ENCODE measurements around the gene TNRC6A. TPM values are rescaled to one million over a fixed set of nuclear protein-coding genes. Genes with fewer than 3 reads are reported as not detected.

Gene TNRC6A
- total RNA-seq, 1 donor from 2014 or later = 17.5 TPM

DNA sequence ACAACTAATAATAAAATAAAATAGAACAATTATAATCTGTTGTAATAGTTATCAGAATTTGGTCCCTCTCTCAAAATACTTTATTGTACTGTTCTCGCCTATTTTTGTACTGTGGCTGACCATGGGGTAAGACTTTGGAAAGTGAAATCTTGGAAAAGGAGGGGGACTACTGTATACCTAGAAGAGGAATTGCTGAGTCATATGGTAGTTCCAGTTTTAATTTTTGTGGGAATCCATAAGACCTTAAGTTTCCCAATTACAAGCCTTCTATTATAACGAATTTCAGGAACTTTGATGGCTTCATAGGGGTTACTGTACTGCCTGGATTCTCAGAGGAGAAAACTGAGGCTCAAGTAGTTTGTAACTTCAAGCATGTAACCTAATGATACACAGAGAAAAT is 35.5 kb downstream of the TNRC6A start:
- DNase-seq (ENCODE audit: low read depth) = no peak
- TF ChIP-seq, protein P1, sequence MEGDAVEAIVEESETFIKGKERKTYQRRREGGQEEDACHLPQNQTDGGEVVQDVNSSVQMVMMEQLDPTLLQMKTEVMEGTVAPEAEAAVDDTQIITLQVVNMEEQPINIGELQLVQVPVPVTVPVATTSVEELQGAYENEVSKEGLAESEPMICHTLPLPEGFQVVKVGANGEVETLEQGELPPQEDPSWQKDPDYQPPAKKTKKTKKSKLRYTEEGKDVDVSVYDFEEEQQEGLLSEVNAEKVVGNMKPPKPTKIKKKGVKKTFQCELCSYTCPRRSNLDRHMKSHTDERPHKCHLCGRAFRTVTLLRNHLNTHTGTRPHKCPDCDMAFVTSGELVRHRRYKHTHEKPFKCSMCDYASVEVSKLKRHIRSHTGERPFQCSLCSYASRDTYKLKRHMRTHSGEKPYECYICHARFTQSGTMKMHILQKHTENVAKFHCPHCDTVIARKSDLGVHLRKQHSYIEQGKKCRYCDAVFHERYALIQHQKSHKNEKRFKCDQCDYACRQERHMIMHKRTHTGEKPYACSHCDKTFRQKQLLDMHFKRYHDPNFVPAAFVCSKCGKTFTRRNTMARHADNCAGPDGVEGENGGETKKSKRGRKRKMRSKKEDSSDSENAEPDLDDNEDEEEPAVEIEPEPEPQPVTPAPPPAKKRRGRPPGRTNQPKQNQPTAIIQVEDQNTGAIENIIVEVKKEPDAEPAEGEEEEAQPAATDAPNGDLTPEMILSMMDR (IDR thresholded peaks at IDR 0.05; ENCODE audit: insufficient read depth, low read length, poor library complexity, severe bottlenecking) = no peak
- Histone ChIP-seq H3K36me3 (ENCODE audit: control insufficient read depth, insufficient read depth, low read length) (no peaks in the 10 kb centered on the region), H3K4me3 (ENCODE audit: low read depth, low read length) (no peak overlapping the region), H3K27me3 (ENCODE audit: control insufficient read depth, insufficient read depth, low read length) (no peaks in the 10 kb centered on the region)

DNA sequence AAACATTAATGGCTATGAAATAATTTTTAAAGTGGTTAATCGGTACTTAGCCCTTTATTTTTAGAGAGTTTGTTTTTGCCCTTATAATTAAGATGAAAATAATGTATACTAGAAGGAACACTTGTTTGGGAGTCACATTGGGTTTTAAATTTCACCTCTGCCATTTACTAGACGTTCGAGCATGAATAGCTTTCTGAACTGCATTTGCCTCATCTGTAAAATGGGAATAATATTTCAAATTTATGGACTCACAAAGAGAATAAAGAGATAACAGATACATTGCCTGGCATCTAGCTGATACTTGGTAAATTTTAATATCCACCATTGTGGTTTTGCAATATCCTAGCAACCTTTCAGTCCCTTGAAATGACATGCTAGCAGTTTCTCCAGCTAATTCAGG is 36.6 kb downstream of the TNRC6A start:
- Histone ChIP-seq H3K27me3 (ENCODE audit: control insufficient read depth, insufficient read depth, low read length) (no peaks in the 10 kb centered on the region), H3K4me3 (ENCODE audit: low read depth, low read length) (no peak overlapping the region), H3K36me3 (ENCODE audit: control insufficient read depth, insufficient read depth, low read length) (no peaks in the 10 kb centered on the region)
- TF ChIP-seq, protein P1 (IDR thresholded peaks at IDR 0.05; ENCODE audit: insufficient read depth, low read length, poor library complexity, severe bottlenecking) = no peak
- no peak for DNase-seq (ENCODE audit: low read depth)

DNA sequence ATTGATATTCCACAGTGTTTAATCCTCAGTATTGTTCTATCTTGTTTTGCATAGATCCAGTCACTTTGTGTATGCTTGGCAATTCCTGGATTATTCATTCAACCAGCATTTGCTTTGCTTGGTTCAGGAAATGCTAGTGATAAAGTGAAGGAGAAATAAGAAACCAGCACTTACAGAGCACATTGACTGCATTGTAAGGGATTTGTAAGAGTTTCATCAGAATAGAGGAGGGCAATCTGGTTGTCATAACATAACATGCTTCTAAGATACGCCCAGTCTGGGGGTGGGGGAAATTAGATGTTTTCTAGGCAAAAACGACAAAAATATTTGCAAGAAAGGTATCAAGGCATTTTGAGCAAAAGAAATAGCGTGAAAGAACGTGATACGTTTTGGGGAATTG is 40.4 kb downstream of the TNRC6A start:
- TF ChIP-seq, protein P1 (IDR thresholded peaks at IDR 0.05; ENCODE audit: insufficient read depth, low read length, poor library complexity, severe bottlenecking) = no peak
- no peak for DNase-seq (ENCODE audit: low read depth)
- H3K4me3 ChIP-seq (ENCODE audit: low read depth, low read length) = no peak overlapping the region
- H3K27me3 ChIP-seq (ENCODE audit: control insufficient read depth, insufficient read depth, low read length) = no peaks in the 10 kb centered on the region
- H3K36me3 ChIP-seq (ENCODE audit: control insufficient read depth, insufficient read depth, low read length) = no peaks in the 10 kb centered on the region

DNA sequence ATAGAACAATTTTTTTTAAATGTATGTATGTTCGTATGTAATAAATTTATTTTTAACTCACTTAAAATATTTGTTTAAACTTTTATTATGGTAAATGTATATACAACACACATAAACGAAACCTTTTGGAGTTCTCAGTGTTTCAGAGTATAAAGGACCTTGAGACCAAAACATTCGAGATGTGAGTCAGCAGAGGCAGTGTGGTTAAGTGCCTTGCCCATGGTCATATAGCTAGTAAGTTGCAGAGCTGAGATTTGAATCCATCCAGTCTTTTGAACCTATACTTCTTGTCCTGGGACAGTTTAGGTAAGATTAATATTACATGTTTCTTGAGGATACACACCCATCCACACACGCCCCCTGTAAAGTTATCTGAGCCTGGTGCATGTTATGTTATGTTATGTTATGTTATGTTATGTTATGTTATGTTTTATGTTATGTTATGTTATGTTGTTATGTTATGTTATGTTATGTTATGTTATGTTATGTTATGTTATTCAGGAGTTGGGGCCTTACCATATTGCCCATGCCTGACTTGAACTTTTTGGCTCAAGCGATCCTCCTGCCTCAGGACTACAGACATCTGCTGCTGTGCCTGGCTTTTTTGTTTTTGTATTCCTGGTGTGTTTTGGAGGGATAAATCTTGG is 41.8 kb downstream of the TNRC6A start:
- DNase-seq (ENCODE audit: low read depth) = no peak
- TF ChIP-seq, protein P1 (IDR thresholded peaks at IDR 0.05; ENCODE audit: insufficient read depth, low read length, poor library complexity, severe bottlenecking) = no peak
- no peaks in the 10 kb centered on the region for H3K27me3 ChIP-seq (ENCODE audit: control insufficient read depth, insufficient read depth, low read length)
- H3K4me3 ChIP-seq (ENCODE audit: low read depth, low read length) = no peak overlapping the region
- H3K36me3 ChIP-seq (ENCODE audit: control insufficient read depth, insufficient read depth, low read length) = no peaks in the 10 kb centered on the region

DNA sequence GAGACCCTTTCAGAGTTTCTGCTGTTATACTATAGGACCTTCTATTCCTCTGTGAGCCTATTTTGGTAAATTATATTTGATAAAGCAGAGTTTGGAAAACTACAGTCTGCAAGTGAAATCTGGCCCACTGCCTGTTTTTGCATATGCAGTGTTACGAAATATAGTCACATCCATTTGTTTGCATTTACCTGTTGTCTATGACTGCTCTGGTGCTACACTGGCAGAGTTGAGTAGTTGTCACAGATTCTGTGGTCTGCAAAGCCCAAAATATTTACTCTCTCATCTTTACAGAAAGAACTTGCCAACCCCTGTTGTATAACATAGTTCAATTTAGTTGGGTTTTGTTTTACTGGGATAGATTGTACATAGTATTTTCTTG is 42.3 kb downstream of the TNRC6A start:
- DNase-seq (ENCODE audit: low read depth) = no peak
- Histone ChIP-seq H3K36me3 (ENCODE audit: control insufficient read depth, insufficient read depth, low read length) (no peaks in the 10 kb centered on the region), H3K4me3 (ENCODE audit: low read depth, low read length) (no peak overlapping the region), H3K27me3 (ENCODE audit: control insufficient read depth, insufficient read depth, low read length) (no peaks in the 10 kb centered on the region)
- TF ChIP-seq, protein P1 (IDR thresholded peaks at IDR 0.05; ENCODE audit: insufficient read depth, low read length, poor library complexity, severe bottlenecking) = no peak

DNA sequence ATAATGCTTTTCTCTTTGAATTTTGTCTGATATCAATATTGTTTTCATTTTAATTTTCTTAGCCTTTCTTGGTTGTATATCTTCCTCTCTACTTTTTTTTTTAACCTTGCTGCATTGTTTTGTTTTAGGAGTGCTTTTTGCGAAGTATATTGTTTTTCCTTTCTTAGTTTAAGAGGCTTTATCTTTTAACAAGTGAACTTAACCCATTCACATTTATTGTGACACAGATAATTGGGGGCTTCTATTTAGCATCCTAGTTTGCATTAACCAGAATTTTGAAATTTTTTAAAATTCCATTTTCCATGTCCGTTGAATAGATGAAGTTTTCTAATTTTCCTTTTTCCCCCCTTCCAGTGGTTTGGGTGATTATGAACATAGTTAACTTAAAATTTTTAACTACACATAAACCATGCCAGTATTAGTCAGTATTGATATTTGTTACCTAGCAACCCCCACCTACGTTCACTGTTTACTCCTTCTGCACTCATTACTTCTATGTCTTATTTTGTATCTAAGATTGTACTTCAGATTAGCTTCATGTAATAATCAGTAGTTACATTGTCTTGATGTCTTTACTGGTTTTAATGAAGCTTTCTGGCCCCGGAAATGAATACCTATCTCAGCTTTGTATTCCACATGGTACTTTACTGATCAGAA is 44.4 kb downstream of the TNRC6A start:
- no peak overlapping the region for H3K4me3 ChIP-seq (ENCODE audit: low read depth, low read length)
- no peaks in the 10 kb centered on the region for H3K27me3 ChIP-seq (ENCODE audit: control insufficient read depth, insufficient read depth, low read length)
- TF ChIP-seq, protein P1 (IDR thresholded peaks at IDR 0.05; ENCODE audit: insufficient read depth, low read length, poor library complexity, severe bottlenecking) = no peak
- H3K36me3 ChIP-seq (ENCODE audit: control insufficient read depth, insufficient read depth, low read length) = peaks cover 2% of the 10 kb centered on the region
- no peak for DNase-seq (ENCODE audit: low read depth)
